HUES6 (cell line): ENCODE measurements around the gene ZNF503.

Experiments used
- H3K27ac ChIP-seq: 2 replicates; pipeline ENCODE4 v1.7.0; 2013; ENCODE audit warnings: low read depth, mild to moderate bottlenecking, low read length, inconsistent platforms
- H3K27me3 ChIP-seq: 2 replicates; pipeline ENCODE4 v1.6.1; 2013; ENCODE audit warnings: low read length; ENCODE audit not compliant: control insufficient read depth, insufficient read depth
- H3K36me3 ChIP-seq: 2 replicates; pipeline ENCODE4 v1.6.1; 2013; ENCODE audit warnings: low read length; ENCODE audit not compliant: control insufficient read depth, insufficient read depth
- H3K4me1 ChIP-seq: 2 replicates; pipeline ENCODE4 v1.6.1; 2013; ENCODE audit warnings: low read length; ENCODE audit not compliant: control insufficient read depth, insufficient read depth
- H3K4me3 ChIP-seq: 2 replicates; pipeline ENCODE4 v1.5.1; 2013; ENCODE audit warnings: low read depth, low read length
- H3K9ac ChIP-seq: one replicate; pipeline ENCODE4 v1.6.1; 2013; ENCODE audit warnings: mild to moderate bottlenecking, low read length
- H3K9me3 ChIP-seq: 2 replicates; pipeline ENCODE4 v1.6.1; 2013; ENCODE audit warnings: low read depth, low read length; ENCODE audit not compliant: control insufficient read depth, insufficient read depth

ZNF503 gene

DNA sequence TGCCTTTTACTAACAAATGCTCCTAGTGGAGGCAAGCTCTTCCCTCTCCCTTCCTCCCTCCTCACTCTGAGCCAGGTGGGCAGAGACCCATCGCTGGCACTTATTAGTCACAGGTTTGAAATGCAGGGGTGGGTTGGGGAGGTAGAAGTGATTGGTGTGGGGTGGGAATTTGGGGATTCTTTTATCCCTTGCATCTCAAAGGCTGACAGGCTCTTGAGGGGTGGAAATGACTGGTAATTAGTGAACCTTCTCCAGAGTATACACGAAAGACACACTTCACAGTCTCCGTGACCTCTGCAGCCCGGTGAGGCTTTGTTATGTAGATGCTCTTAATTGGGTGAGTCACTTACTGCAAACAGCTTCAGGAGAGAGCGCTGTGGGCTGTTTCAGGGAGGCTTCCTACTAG lies 16.0 kb upstream of the ZNF503 start:
- H3K36me3 ChIP-seq, result no peaks in the 10 kb centered on the region
- no peak overlapping the region for H3K27ac ChIP-seq
- H3K4me3 ChIP-seq, result no peak overlapping the region
- H3K9me3 ChIP-seq, result no peaks in the 10 kb centered on the region
- H3K9ac ChIP-seq, result no peak overlapping the region
- H3K27me3 ChIP-seq, result peaks cover 99% of the 10 kb centered on the region
- peaks cover 19% of the 10 kb centered on the region for H3K4me1 ChIP-seq

DNA sequence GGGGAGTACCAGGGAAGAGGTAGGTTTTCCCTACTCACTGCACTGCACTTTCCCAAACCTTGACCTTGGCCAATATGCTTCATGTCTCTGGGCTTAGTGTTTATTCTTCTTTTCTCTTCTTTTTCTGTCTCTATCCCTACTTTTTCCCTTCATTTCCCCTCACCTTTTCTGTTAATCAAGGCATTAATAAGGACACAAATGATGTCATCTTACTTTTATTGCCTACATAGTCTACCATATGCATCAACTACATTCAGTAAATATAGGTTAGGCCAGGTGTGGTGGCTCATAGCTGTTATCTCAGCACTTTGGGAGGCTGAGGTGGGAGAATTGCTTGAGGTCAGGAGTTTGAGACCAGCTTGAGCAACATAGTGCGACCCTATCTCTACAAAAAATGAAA lies 13.0 kb upstream of the ZNF503 start:
- no peaks in the 10 kb centered on the region for H3K9me3 ChIP-seq
- H3K27ac ChIP-seq, result no peak overlapping the region
- H3K27me3 ChIP-seq, result peaks cover 100% of the 10 kb centered on the region
- H3K36me3 ChIP-seq, result no peaks in the 10 kb centered on the region
- peaks cover 29% of the 10 kb centered on the region for H3K4me1 ChIP-seq
- H3K9ac ChIP-seq, result no peak overlapping the region
- no peak overlapping the region for H3K4me3 ChIP-seq

DNA sequence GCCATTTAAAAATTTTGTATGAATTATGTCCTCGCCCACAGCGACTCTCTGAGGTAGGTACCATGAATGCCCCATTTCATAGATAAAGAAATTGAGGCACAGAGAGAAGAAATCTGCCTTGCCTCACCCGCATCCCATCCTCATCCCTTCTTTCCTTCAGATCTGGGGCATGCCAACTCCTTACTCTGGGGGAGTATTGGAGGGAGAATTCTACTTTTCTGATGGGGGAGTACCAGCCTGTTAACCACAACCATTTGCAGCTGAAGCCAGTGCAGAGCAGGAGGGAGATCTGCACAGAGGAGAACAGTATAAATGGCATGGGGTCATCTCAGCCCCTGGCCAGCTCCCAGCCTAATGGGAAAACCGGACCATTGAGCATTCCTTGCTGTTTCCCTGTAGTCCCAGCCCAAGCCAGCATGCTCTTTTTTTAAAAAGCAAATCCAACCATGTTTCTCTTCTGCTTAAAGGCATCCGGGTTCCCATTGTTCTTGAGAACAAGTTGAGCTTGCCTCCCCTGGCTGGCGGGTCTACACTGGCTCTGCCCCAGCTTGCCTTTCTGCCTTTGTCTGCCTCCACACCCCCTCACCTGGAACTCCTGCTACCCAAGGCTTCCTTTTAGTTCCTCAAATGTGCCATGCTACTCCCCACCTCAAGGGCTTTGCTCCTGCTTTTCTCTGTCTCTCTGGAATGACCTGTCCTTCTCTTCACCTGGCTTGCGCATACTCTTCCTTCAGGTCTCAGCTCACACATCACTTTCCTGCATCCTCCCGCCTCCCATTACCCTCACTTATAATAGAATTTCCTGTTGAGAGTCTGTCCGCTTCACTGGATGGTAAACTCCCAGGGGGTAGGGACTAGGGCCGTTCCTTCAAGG lies 8.8 kb upstream of the ZNF503 start:
- peak overlapping the region; percentile 80; the same call in 1 of the 2 replicates for H3K4me3 ChIP-seq

GRCh38 chr10:75408911-75409885 lies 7.6 kb upstream of the ZNF503 start:
- H3K9me3 ChIP-seq, result no peaks in the 10 kb centered on the region
- H3K4me3 ChIP-seq, result peak overlapping the region; percentile 80
- H3K27ac ChIP-seq, result no peak overlapping the region
- peaks cover 99% of the 10 kb centered on the region for H3K27me3 ChIP-seq
- peak overlapping the region; percentile 56 for H3K9ac ChIP-seq
- no peaks in the 10 kb centered on the region for H3K36me3 ChIP-seq
- H3K4me1 ChIP-seq, result peaks cover 41% of the 10 kb centered on the region

More for the DNA sequence above, 8.8 kb upstream of the ZNF503 start:
- H3K9me3 ChIP-seq, result no peaks in the 10 kb centered on the region
- H3K9ac ChIP-seq, result no peak overlapping the region
- H3K27ac ChIP-seq, result no peak overlapping the region
- peaks cover 99% of the 10 kb centered on the region for H3K27me3 ChIP-seq
- H3K36me3 ChIP-seq, result no peaks in the 10 kb centered on the region
- H3K4me1 ChIP-seq, result peaks cover 30% of the 10 kb centered on the region

DNA sequence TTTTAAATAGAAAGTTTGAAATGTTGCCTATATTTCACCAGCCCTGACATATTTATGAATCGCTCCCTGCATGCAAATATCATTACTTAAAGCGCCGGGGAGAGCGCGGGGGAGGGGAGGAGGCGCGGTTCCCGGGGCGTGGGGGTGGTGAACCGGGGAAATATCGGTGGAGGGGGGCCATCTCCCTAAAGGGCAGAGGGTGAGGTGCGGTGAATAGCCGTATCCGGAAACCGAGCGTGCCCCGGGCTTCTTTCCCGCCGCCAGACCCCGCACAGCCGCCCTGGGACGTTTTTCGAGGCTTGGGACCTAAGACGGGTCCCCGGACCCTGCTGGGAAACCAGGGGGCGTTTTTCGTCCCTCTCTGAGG lies 6.9 kb upstream of the ZNF503 start:
- peaks cover 99% of the 10 kb centered on the region for H3K27me3 ChIP-seq
- no peaks in the 10 kb centered on the region for H3K36me3 ChIP-seq
- H3K4me1 ChIP-seq, result peaks cover 44% of the 10 kb centered on the region
- H3K9ac ChIP-seq, result no peak overlapping the region
- H3K4me3 ChIP-seq, result peak overlapping the region; percentile 80
- H3K9me3 ChIP-seq, result no peaks in the 10 kb centered on the region
- H3K27ac ChIP-seq, result no peak overlapping the region

DNA sequence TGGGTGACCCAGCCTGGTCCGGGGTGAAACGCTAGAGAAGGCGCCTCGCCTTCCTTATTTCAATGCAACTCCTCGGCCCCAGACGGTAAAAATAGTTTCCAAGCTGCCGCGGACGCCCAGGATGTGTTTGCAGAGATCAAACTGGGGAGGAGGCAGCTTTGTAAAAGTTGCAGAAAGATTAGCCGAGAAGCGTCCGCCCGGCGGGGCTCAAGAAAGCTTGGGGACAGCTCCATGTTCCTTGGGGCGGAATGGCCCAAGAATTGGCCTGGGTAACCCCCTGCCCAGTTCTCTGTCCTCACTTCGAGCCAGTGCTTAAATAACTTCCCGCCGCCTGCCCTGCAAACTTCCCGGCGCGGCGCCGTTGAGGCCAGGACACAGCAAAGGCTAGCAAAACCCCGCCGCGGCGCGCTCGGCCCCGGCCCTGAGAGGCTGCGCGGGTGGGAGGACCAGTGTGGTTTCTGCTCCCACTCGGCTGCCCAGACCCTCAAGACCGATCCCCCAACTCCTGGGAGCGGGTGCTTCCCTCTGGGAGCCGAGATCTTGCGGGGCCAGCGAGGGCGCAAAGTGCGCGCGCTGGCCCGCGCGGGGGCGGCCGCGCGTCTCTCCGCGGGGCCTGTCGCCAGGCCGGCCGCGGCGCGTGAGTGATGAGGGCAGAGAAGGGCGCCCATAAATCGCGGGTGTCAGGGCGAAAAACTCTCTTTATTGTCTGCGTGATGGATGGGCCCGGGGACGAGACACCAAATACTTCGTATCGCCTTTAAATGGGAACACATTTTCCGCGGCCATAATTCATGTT lies 6.3 kb upstream of the ZNF503 start:
- Histone ChIP-seq H3K9me3 (no peaks in the 10 kb centered on the region), H3K4me3 (peak overlapping the region; percentile 80), H3K36me3 (no peaks in the 10 kb centered on the region), H3K4me1 (peaks cover 48% of the 10 kb centered on the region), H3K27ac (no peak overlapping the region), H3K27me3 (peaks cover 99% of the 10 kb centered on the region), H3K9ac (peak overlapping the region; percentile 13)

DNA sequence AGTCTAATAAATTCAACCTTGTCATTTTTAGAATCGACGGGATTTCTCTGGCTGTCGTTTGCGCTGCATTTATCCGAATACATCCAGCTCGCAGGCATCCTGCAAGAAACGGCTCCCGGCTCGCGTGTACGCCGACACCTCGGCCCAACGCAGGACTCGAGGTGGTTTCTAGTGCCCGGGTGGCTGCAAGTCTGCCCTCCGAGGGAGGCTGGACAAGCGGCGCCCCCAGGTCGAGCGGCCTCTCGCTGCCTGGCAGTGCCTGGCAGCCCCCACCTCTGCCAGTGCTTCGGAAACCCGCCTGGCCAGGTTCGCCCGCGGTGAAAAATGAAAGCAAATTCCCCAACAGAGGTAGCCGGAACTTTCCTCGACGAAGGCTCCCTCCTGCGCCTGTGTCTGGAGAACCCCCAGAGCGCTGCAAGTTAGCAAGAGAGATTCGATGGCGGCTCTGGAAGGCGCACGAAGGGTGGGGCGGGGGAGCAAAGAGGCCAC lies 5.7 kb upstream of the ZNF503 start:
- peak overlapping the region; percentile 80 for H3K4me3 ChIP-seq
- peak overlapping the region; percentile 13 for H3K9ac ChIP-seq
- peaks cover 49% of the 10 kb centered on the region for H3K4me1 ChIP-seq
- H3K27ac ChIP-seq, result no peak overlapping the region
- H3K27me3 ChIP-seq, result peaks cover 96% of the 10 kb centered on the region
- no peaks in the 10 kb centered on the region for H3K36me3 ChIP-seq
- H3K9me3 ChIP-seq, result no peaks in the 10 kb centered on the region

DNA sequence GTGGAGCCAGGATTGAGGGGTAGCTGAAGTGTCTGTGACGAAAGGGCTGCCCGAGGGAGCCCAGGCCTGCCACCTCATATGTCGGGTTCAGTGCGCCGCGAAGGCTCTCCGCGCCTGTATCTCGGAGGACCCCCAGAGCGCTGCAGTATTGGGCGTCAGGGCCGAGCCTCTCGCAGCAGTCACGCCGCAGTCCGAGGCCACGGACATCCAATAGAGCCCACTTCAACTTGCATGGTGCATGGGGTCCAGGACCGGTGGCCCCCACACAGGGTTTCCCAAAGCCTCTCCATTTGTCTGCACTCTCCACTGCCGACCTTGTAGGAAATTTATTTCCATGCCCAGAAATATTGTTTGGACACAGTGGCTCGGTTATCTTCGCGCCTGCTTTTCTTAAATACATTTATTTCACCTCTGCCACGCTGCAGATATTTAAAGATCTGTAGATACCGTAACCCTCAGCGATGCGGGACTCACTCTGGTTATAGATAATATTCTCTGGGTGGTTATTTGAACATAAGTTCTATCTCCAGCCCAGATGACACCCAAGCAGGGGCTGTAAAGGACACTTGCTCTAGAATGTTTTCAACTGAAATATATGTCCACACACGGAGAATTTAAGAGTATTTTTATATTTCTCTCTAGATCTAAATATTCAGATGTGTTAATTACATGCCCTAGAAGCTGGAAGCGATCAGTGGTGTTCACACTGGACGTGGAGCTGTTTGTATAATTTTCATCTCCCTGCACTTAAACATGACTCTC lies 5.1 kb upstream of the ZNF503 start:
- H3K9me3 ChIP-seq, result no peaks in the 10 kb centered on the region
- H3K4me3 ChIP-seq, result peak overlapping the region; percentile 80
- H3K27ac ChIP-seq, result no peak overlapping the region
- H3K4me1 ChIP-seq, result peaks cover 49% of the 10 kb centered on the region
- no peaks in the 10 kb centered on the region for H3K36me3 ChIP-seq
- H3K9ac ChIP-seq, result peak overlapping the region; percentile 20
- H3K27me3 ChIP-seq, result peaks cover 92% of the 10 kb centered on the region

DNA sequence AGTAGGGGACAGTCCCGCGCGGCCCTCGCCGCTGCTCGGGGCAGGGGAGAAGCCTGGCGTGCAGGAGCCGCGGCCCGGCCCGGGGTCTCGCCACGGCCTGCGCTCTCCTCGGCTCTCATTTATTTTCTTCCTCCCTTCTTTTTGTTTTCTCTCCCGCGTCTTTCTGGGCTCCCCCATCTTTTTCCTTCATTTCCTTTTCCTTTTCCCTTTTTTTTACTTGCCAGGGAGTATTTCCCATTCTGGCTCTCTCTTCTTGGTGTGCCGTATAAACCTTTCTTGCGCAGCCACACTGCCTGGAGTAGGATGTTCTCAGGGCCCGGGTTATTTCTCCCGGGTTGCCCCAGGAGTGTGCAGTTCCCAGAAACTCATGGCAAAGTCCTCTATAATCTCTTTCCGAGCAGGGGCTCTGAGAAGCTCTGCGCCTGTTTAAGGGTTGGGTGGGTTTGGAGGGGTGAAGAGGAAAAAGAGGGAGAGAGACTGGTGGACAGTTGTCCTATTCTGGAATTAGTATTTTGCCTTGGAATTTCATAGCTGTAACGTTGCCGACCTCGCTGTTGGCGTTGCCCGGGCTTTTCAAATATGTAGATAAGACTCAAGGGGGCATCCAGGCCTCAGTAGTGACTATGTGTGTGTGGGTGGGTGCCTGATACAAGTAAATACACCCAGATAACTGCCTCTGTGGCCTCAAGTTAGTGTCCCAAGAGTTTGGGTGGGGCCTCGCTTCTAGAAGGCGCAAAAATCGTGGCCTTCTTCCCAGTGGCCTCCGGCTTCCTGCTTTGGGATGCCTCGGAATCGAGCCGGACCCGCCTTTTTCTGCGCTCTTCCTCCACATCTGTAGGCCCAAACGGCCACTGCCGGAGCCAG lies 4.3 kb upstream of the ZNF503 start:
- Histone ChIP-seq H3K27me3 (peaks cover 92% of the 10 kb centered on the region), H3K4me1 (peaks cover 52% of the 10 kb centered on the region), H3K4me3 (peak overlapping the region; percentile 78), H3K9ac (peak overlapping the region; percentile 20), H3K36me3 (no peaks in the 10 kb centered on the region), H3K9me3 (no peaks in the 10 kb centered on the region), H3K27ac (no peak overlapping the region)
